GM19035 (cell line): Measurements from ENCODE around the gene OR4D1.
"Not testable (repeated sequence)": the region's sequence is repeated elsewhere in the genome, so short reads cannot be mapped to it uniquely, and the experiment has no call there.

ENCODE experiments used
- ATAC-seq: cut with Tn5 transposase; IDR thresholded peaks from one replicate; pipeline ENCODE4 v1.9.1; 2021; ENCODE audit not compliant: unreplicated experiment

The OR4D1 gene

GRCh38 chr17:58147930-58148434, at the start of gene OR4D1:
Gene OR4D1 (plus strand): TSS chr17:58148384. CDS start chr17:58155154, 6,770 bp downstream.
- ATAC-seq = no peak

GRCh38 chr17:58100506-58100905, 47.7 kb upstream of the OR4D1 start:
- ATAC-seq = no peak

GRCh38 chr17:58101898-58102297, 46.3 kb upstream of the OR4D1 start:
- ATAC-seq = not testable (repeated sequence)

GRCh38 chr17:58105093-58105492, 43.1 kb upstream of the OR4D1 start:
- no peak for ATAC-seq

GRCh38 chr17:58107306-58107705, 40.9 kb upstream of the OR4D1 start:
- no peak for ATAC-seq

- ATAC-seq = no peak
Measured at GRCh38 chr17:58109197-58109596, 39.0 kb upstream of the OR4D1 start.

GRCh38 chr17:58110012-58110411, 38.2 kb upstream of the OR4D1 start:
- ATAC-seq = no peak

- no peak for ATAC-seq
Measured at GRCh38 chr17:58111676-58112075, 36.5 kb upstream of the OR4D1 start.

GRCh38 chr17:58112970-58113631, 35.1 kb upstream of the OR4D1 start:
- no peak for ATAC-seq

- no peak for ATAC-seq
Measured at GRCh38 chr17:58113947-58114346, 34.2 kb upstream of the OR4D1 start.

GRCh38 chr17:58117382-58117781, 30.8 kb upstream of the OR4D1 start:
- no peak for ATAC-seq

GRCh38 chr17:58119491-58119890, 28.7 kb upstream of the OR4D1 start:
- no peak for ATAC-seq

GRCh38 chr17:58120195-58120822, 27.9 kb upstream of the OR4D1 start:
- no peak for ATAC-seq

- no peak for ATAC-seq
Measured at GRCh38 chr17:58121925-58122324, 26.3 kb upstream of the OR4D1 start.

- ATAC-seq = no peak
Measured at GRCh38 chr17:58127846-58128245, 20.3 kb upstream of the OR4D1 start.

GRCh38 chr17:58132697-58133096, 15.5 kb upstream of the OR4D1 start:
- not testable (repeated sequence) for ATAC-seq

GRCh38 chr17:58136669-58137279, 11.4 kb upstream of the OR4D1 start:
- ATAC-seq = no peak

- no peak for ATAC-seq
Measured at GRCh38 chr17:58141505-58141904, 6.7 kb upstream of the OR4D1 start.

- ATAC-seq = not testable (repeated sequence)
Measured at GRCh38 chr17:58143335-58143734, 4.8 kb upstream of the OR4D1 start.

- ATAC-seq = no peak
Measured at GRCh38 chr17:58144801-58145200, 3.4 kb upstream of the OR4D1 start.

GRCh38 chr17:58148609-58149008, 425 bp downstream of the OR4D1 start:
- ATAC-seq = no peak

- no peak for ATAC-seq
Measured at GRCh38 chr17:58150394-58150793, 2.2 kb downstream of the OR4D1 start.
